RCC 7860 (cell line): ENCODE measurements around the gene FALEC.

ENCODE experiments used
- DNase-seq: peaks from one replicate; pipeline ENCODE4 v3.0.0-alpha.2; 2015; ENCODE audit warnings: low spot score
- FAIRE-seq: peaks from 2 replicates; lab custom pipeline; 2012; peaks lifted over from hg19 to GRCh38; lab: Jason Lieb, UNC

FALEC gene

GRCh38 chr1:150511551-150511950 is 4.0 kb upstream of the FALEC start:
- FAIRE-seq (no peak), DNase-seq (no peak)

DNA sequence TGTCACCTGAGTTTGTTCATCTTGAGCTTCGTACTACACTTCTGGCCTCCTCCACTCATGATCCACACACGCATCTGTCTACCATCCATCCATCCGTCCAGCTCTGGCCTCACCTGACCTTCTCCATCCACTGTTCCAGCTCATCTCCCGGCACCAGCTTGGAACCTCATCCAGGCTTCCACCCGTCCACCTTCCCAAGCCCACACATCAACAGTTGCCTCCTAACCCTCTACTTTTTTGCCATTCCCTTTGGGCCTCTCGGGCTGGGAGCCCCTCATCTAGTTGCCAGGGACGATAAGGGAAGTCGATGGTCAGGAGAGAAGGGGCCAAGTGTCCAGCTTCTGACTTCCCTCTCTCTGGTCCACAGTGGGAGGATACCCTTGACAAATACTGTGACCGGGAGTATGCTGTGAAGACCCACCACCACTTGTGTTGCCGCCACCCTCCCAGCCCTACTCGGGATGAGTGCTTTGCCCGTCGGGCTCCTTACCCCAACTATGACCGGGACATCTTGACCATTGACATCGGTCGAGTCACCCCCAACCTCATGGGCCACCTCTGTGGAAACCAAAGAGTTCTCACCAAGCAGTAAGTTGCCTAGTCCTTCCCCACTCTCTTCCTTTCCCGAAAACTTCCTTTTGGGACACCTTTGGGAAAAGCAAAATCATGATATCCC is 3.4 kb upstream of the FALEC start:
- no peak for DNase-seq

GRCh38 chr1:150512846-150513245 is 2.7 kb upstream of the FALEC start:
- DNase-seq, result no peak
- no peak for FAIRE-seq

More for the DNA sequence above, 3.4 kb upstream of the FALEC start:
- FAIRE-seq, result no peak

GRCh38 chr1:150513351-150513791 is 2.2 kb upstream of the FALEC start:
- DNase-seq (no peak), FAIRE-seq (no peak)

DNA sequence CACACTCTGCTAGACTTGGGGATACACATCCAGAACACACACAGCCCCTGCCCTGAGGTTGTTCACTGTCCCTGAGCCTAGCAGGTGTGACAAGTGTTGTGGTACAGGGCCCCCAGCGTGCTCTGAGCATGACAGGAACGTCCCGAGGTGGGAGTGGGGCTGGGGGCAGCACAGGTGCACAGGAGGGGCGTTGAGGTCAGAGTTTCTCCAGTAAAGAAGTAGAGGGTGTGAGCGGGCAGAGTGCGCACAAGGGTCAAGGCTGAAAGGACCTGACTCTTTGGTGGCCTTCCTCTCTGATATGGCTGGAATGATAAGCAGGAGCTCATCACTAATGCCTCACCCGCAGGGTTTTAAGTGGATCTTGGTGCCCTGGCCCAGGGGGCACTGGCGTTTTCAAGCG is 1.3 kb upstream of the FALEC start:
- FAIRE-seq (no peak), DNase-seq (no peak)

- DNase-seq, result no peak
- no peak for FAIRE-seq
These were observed 632 bp upstream of the FALEC start for GRCh38 chr1:150514913-150515327.

GRCh38 chr1:150516050-150516591 is 569 bp downstream of the FALEC start:
- FAIRE-seq (no peak), DNase-seq (peak; percentile 4)

GRCh38 chr1:150516616-150517015 is 1.1 kb downstream of the FALEC start:
- FAIRE-seq, result no peak
- DNase-seq, result peak; percentile 12

- DNase-seq (no peak), FAIRE-seq (no peak)
These were observed 5.8 kb downstream of the FALEC start for GRCh38 chr1:150521196-150521968.

- no peak for DNase-seq
- FAIRE-seq, result no peak
These were observed 9.8 kb downstream of the FALEC start for GRCh38 chr1:150525348-150525747.

- DNase-seq (peak; percentile 33), FAIRE-seq (no peak)
These were observed 12.6 kb downstream of the FALEC start for GRCh38 chr1:150528196-150528595.

DNA sequence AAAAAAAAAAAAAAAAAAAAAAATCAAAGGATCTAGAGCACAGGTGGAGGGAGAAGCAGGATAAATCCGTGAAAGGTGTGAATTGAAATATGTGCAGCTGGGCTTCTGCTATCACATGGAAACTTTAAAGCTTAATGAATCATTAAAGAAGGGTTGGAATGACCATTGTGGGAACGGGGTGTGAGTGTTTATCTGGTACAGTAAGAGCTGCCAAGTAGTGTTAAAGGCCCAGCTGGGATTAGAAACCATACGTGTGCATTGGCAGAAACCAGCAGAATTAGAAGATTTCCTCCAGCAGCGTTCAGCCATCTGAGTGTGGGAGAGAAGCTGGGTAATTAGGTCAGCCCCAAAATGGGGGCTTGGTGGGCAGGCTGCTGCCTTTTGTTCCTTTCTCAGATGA is 13.5 kb downstream of the FALEC start:
- no peak for FAIRE-seq
- DNase-seq, result peak; percentile 24

DNA sequence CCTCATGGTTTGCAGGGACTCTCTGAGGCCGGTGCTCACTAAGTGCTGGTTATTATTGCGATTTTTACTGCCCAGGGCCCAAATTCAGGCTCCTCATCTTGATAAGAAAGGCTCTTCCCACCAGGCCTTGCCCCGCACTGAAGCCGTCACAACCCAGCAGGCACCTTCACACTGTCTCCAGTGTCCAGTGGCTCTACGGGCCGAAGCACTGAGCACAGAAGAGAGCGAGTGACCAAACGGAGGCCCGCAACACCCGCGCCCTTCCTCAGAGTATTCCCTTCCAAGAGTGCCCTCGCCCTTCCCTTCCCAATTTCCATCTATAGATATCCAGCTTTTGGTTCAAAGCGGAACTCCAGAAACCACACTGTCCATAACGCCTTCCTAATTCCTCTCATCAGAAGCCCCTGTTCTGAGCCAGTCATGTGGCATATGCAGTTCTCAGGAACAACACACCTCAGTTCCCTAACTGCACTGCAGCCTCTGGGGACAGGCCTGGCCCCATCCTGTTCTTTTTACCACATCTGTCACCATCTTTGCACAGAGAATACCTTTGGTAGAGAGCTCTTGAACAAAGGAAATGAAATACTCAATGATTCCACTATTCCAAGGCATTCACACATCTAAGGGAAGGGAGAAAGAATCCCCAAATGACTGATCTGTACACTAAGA is 15.1 kb downstream of the FALEC start:
- DNase-seq (no peak), FAIRE-seq (no peak)

DNA sequence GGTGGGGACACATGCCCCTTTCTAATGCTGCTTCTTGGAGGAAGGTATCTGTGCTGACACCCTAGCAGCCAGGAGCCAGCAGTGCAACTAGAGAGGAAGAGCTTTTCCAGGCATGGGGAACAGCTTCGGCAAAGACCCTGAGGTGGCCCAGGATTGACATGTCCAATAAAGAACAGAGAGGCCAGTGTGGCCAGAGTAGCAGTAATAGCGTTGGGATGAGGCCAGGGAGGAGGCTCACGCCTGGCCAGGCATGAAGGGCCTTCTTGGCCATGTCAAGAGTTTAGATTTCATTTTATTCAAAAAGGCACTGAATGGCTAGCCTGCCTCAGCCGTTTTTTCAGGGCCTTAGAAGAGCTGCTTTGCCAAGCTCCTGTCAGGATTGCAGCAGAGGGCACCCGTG is 17.3 kb downstream of the FALEC start:
- FAIRE-seq (no peak), DNase-seq (no peak)

DNA sequence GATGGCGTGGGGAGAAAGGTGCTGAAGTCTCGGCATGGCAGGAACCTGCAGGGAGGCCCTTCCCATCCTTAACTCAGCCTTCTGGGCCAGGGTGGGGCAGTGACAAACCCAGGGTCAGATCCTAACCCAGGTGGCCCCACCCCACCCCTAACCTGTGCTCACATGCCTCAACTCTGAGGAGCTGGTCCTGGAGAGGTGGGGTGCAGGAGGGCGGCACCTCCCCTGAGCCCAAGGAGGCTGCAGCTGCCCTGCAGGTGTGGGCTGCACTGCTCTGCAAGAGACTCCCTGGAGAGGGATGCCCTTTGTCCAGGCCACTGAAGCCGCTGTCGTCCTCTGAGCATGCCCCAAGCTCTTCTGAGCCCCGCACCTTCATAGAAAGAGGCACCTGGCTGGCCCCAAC is 18.4 kb downstream of the FALEC start:
- FAIRE-seq (no peak), DNase-seq (no peak)

DNA sequence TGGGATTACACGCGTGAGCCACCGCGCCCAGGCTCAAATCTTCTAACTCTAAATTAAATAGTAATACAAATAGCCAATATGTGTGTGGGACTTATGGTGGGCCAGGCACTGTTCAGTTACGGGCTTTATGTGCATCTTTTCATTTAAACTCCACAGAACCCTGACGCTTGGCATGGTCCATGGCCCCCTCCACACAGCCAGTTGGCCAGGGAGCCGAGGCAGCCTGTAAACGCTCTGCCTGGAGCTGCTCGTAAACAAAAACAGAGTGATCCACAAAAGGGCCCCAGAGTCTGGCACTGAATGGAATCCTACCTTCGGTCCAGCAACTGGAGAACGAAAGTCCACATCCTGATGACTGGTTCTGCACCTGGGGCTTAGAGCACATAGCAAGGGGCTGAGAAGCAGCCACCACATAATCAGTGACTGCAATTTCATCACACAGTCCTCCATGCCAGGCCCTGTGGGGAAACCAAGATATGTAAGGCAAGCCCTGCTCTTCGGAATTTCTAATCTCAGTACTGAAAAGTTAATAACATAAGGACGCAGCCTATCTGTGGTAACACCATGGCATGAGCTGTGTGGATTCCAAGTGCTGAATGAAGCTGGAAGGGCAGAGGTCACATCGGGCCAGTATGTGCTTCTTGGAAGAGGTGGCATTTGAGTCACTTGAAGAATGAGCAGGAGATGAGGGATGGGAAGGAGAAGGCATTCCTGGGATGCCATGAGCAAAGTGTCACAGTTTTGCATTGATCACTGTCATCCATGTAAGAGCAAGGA is 20.1 kb downstream of the FALEC start:
- FAIRE-seq (peak; percentile 90), DNase-seq (peak; percentile 99)

DNA sequence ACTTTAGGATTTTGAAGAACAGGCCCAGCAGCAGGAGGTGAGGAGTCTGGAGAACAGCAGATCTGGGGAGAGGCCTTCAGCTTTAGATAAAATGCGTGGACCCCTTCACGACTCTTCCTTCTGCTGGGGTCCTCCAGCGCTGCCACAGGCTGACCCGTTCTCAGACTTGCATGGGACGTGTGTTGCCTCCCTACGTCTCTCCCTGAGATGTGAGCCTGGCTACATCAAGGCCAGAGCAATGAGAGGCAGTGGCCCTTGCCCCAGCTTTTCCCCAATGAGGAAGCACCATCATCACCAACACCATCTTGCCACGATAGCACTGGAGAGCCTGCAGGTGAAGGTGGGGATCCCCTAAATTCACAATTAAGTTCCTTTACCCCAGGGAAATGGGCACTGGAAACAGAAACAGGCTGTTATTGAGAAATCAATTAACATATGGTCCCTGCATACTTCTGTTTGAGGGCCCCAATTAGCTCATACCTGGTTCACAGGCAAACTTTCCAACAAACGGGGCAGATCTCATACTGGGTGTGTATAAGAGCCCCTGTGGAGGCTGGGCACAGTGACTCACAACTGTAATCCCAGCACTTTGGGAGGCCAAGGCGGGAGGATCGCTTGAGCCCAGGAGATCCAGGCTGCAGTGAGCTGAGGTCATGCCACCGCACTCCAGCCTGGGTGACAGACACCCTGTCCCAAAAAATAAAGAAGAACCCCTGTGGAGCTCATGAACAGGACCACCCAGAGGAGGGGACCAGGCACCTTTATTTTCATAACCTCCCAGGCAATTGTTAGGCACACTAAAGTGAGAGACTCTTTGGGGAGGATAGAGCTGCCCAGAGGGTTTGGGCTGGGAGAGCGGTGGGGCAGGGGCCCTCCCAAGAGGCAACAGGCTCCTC is 21.5 kb downstream of the FALEC start:
- DNase-seq (peak; percentile 34), FAIRE-seq (no peak)

DNA sequence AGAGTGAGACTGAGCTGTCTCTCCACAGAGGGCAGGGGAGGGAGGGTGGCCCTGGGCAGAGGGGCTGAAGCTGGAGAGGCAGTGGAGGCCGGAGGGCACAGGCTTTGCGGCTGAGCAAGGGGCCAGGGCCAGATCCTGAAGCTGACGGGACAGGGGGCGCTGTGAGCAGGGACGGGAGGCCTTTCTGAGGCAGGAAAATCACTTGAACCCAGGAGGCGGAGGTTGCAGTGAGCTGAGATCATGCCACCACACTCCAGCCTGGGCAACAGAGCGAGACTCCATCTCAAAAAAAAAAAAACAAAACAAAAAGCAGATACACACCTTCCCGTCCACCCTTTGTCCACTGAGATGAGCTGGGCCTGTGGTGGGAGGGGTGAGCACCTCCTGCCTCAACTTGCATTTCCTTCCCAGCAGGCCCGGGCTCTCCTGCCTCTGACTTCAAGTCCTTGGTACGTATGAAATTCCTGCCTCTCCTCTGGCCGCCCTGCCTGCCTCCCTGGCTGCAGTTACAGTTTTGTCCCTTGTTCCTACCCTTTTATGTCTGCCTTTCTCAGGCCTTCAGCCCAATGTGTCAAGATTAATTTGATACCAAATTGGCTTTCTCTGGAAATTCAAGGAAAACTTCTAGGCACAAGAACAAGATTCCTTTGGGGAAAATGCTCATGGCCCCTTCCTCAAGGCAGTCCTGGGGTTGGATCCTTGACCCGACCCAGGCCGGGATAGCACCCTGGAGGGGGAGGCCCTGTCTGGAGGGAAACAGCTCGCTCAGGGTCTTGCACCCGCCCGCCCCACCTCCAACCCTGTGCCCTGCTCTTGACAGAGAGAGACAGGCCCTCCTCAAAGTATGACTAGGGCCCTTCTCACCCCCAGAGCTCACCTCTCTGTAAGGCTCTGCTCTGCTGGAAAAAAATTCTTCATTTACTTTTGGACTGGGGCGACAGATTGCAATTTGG is 22.5 kb downstream of the FALEC start:
- DNase-seq (peak; percentile 84), FAIRE-seq (peak; percentile 31)
